GM12878 (cell line): ENCODE results near the gene BLCAP. TPM values are rescaled to one million over a fixed set of nuclear protein-coding genes. Genes with fewer than 3 reads are reported as not detected.

Source experiments
- ATAC-seq: fragments of 200-7000 bp; cut with Tn5 transposase; 3 replicates; pipeline ENCODE4 v1.9.1; 2020; ENCODE audit warnings: mild to moderate bottlenecking, moderate library complexity
- BruUV-seq: library from RNA; stranded (reverse); fragments of 400-500 nt; replicated peaks from 2 replicates; lab custom pipeline; 2021; lab: Mats Ljungman, UMichigan
- CTCF ChIA-PET: fragments of 300-600 bp; sonication (Branson Sonifier 250); formaldehyde crosslinking; extraction: SDS; loops from one replicate; lab custom pipeline; 2021; ENCODE audit warnings: inconsistent platforms; lab: Yijun Ruan, JAX
- POLR2A ChIA-PET: fragments of 350-600 bp; formaldehyde crosslinking; extraction: SDS; loops from one replicate; lab custom pipeline; 2021; ENCODE audit warnings: inconsistent platforms; lab: Charles Lee
- RAD21 ChIA-PET: fragments of 300-600 bp; sonication (Branson Sonifier 250); formaldehyde crosslinking; loops from one replicate; lab custom pipeline; 2023; ENCODE audit warnings: antibody characterized with exemption; ENCODE audit not compliant: unreplicated experiment; lab: Charles Lee
- SMC1A ChIA-PET: fragments of 300-600 bp; sonication (Branson Sonifier 250); formaldehyde crosslinking; loops from one replicate; lab custom pipeline; 2023; ENCODE audit not compliant: unreplicated experiment, uncharacterized antibody; lab: Charles Lee
- DNase-seq: peaks from one replicate; pipeline ENCODE4 v3.0.0-alpha.2; 2011; ENCODE audit warnings: low read depth, low spot score
- FAIRE-seq: peaks from 3 replicates; lab custom pipeline; 2011; peaks lifted over from hg19 to GRCh38; lab: Jason Lieb, UNC
- H2AFZ ChIP-seq: 2 replicates; pipeline ENCODE4 v1.6.0; 2011; ENCODE audit warnings: low read depth, low read length, control low read depth; ENCODE audit not compliant: control insufficient read depth
- H3K27ac ChIP-seq: 2 replicates; pipeline ENCODE4 v1.5.1; 2011; ENCODE audit warnings: control low read depth; ENCODE audit not compliant: control insufficient read depth, insufficient read depth
- H3K27me3 ChIP-seq, 2 experiments: replicated peaks in 1 of 2; 2 replicates each; pipeline versions ENCODE4 v1.6.0 to v1.6.1; 2011; ENCODE audit warnings: low read length in 1 of 2; ENCODE audit not compliant: control insufficient read depth in 2 of 2, insufficient read depth in 2 of 2
- H3K36me3 ChIP-seq, 2 experiments: 2 replicates each; pipeline ENCODE4 v1.5.1; 2011; ENCODE audit warnings: low read length in 1 of 2; ENCODE audit not compliant: control insufficient read depth in 2 of 2, insufficient read depth in 2 of 2
- H3K4me1 ChIP-seq: 2 replicates; pipeline ENCODE4 v1.6.1; 2011; ENCODE audit warnings: mild to moderate bottlenecking, low read length, moderate library complexity, mixed read lengths; ENCODE audit not compliant: control insufficient read depth, insufficient read depth
- H3K4me2 ChIP-seq: 2 replicates; pipeline ENCODE4 v1.6.0; 2011; ENCODE audit warnings: control low read depth; ENCODE audit not compliant: control insufficient read depth, insufficient read depth
- H3K4me3 ChIP-seq: fragments of 200-600 bp; sonication (generic); 2 replicates; pipeline ENCODE4 v1.5.1; 2016
- H3K79me2 ChIP-seq: 2 replicates; pipeline ENCODE4 v1.6.0; 2011; ENCODE audit warnings: low read length; ENCODE audit not compliant: control insufficient read depth, insufficient read depth
- H3K9ac ChIP-seq: 2 replicates; pipeline ENCODE4 v1.8.0; 2011; ENCODE audit warnings: low read length, control low read depth, mixed read lengths; ENCODE audit not compliant: control insufficient read depth, insufficient read depth
- H3K9me3 ChIP-seq: replicated peaks from 3 replicates; pipeline ENCODE4 v1.5.1; 2011; ENCODE audit warnings: mild to moderate bottlenecking, low read length; ENCODE audit not compliant: control insufficient read depth, insufficient read depth
- H4K20me1 ChIP-seq: 2 replicates; pipeline ENCODE4 v1.6.0; 2011; ENCODE audit not compliant: control insufficient read depth, insufficient read depth
- BHLHE40 ChIP-seq, 2 experiments: fragments of 450-650 bp in 1 of 2; IDR thresholded peaks; 2 replicates each; pipeline ENCODE4 v1.6.1; 2011 to 2017; ENCODE audit warnings: low read depth in 2 of 2, borderline replicate concordance in 1 of 2, improper control_type of control experiment in 1 of 2, low read length in 1 of 2, mild to moderate bottlenecking in 1 of 2
- BRCA1 ChIP-seq: IDR thresholded peaks from 2 replicates; pipeline ENCODE4 v1.6.1; 2011; ENCODE audit warnings: low read depth, low read length, improper control_type of control experiment
- IRF4 ChIP-seq: IDR thresholded peaks from 2 replicates; pipeline ENCODE4 v1.6.1; 2011; ENCODE audit warnings: low read depth, low read length
- KLF5 ChIP-seq: fragments of 450-650 bp; IDR thresholded peaks from 2 replicates; pipeline ENCODE4 v1.6.1; 2014; ENCODE audit warnings: mild to moderate bottlenecking; ENCODE audit not compliant: partially characterized antibody
- POLR2AphosphoS2 ChIP-seq: IDR thresholded peaks from 2 replicates; pipeline ENCODE4 v1.6.1; 2011; ENCODE audit warnings: low read depth, mild to moderate bottlenecking, low read length, improper control_type of control experiment, moderate library complexity
- RUNX3 ChIP-seq: IDR thresholded peaks from 2 replicates; pipeline ENCODE4 v1.6.1; 2012; ENCODE audit warnings: low read length, inconsistent platforms
- TCF7 ChIP-seq: IDR thresholded peaks from 2 replicates; pipeline ENCODE4 v1.6.1; 2014; ENCODE audit warnings: antibody characterized with exemption, borderline replicate concordance
- WGBS: methylation state at CpG from one replicate; pipeline ENCODE4 v1.1.6; 2016; ENCODE audit warnings: low lambda C conversion rate; ENCODE audit not compliant: insufficient replicate concordance, insufficient coverage; ENCODE audit errors: missing lambda C conversion rate; 5-methylcytosine and 5-hydroxymethylcytosine counted together
- in situ Hi-C: fragments of 300-500 bp; cut with MboI; formaldehyde crosslinking; loops from 9 replicates; pipeline ENCODE4 v1.14.3; 2018; ENCODE audit warnings: mixed read lengths
- intact Hi-C: fragments of 100-400 bp; cut with micrococcal nuclease; formaldehyde crosslinking; loops from one replicate; pipeline ENCODE4 v1.14.2; 2022; ENCODE audit not compliant: unreplicated experiment
- polyA plus RNA-seq, 11 experiments: library from polyadenylated mRNA; depleted of rRNA in 4 of 11; unstranded in 6 of 11; stranded (reverse) in 5 of 11; fragments of >200 nt; fragmentation: Nextera tagmentation in 4 of 11; fragmentation: Illumina TruSeq in 1 of 11; extraction: Ambion mirVana in 4 of 11; extraction: Trizol in 1 of 11; gene quantifications; 1 replicate in 1 of 11; 2 replicates in 10 of 11; pipeline versions ENCODE4 v1.2.1 to v1.2.3, GENCODE V29; 2011 to 2016; ENCODE audit warnings: inconsistent platforms in 2 of 11, missing spikeins in 2 of 11, low read depth in 1 of 11
- total RNA-seq, 4 experiments: library from RNA; depleted of rRNA in 3 of 4; stranded (reverse); fragments of >200 nt in 3 of 4; fragmentation: Illumina TruSeq in 1 of 4; extraction: Trizol in 1 of 4; gene quantifications; 2 replicates each; pipeline versions ENCODE4 v1.2.1 to v1.2.3, GENCODE V29; 2013 to 2021
- TF ChIP-seq, protein P1 (sequence below): fragments of 450-650 bp; formaldehyde crosslinking; IDR thresholded peaks from 2 replicates; pipeline ENCODE4 v1.4.0; 2020; ENCODE audit warnings: mild to moderate bottlenecking, moderate library complexity

The BLCAP gene
- total and polyA plus RNA-seq, 10 of the 15 experiments (the other 5 are each of a cell fraction or from before 2014, with no cell fraction given): 24.6 to 62.3 (median 47.3) TPM

DNA sequence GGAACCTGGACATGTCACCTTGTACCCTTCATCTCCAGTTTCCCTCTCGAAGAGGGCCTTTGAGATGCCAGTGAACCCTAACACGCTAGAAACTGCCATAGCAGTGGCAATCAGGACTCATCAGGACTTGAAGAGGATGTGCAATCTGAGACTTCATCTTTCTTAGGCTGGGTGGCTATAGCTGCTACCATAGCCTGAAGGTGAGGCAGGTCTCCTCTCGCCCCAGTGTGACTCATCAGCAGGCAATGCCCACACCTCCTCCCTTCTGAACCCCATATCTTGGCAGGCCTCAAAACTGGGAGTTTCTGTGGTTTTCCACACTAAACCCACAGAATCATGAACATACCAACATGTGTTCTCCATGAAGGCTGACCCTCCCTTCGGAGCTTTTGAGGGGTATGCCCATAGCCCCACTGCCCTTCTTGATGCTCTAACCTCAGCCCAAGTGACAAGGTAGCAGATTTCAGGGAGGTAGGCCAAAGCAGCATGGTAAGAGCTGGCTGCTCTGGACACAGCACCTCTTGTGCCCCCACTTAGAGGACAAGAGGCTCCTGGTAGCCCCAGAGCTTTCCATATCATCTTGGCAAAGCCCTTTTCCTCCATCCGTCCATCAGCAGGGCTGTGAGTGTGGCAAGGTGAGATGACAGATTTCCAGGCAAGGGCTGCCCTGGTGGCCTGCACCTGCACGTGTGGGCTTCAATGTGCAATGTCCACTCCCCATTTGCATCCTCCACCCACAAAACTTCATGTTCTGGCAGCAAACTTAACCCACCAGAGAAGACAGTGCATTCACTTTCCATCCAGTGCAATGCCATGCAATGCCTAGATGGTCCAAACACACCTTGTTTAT, 2.6 kb downstream of the BLCAP start:
- ChIA-PET CTCF (interaction anchor here (0.9 to 13.5 kb wide), 3 partner anchors 16 to 330 kb away, joined by 3 to 282 read pairs (median 200); no protein-coding TSS in a partner anchor), SMC1A (interaction anchor here (1.1 to 4.2 kb wide), 2 partner anchors 23 to 256 kb away, joined by 3 to 36 read pairs; no protein-coding TSS in a partner anchor), RAD21 (interaction anchor here (1.4 kb wide), 1 partner anchor 10 kb away, joined by 4 read pairs; no protein-coding TSS in a partner anchor), POLR2A (no interaction called here)
- no peak overlapping the region for H3K9ac ChIP-seq
- peak overlapping the region; percentile 85 for H3K4me2 ChIP-seq
- peaks cover 43% of the 10 kb centered on the region for H3K79me2 ChIP-seq
- no peak overlapping the region for H3K27ac ChIP-seq
- ATAC-seq: peak; percentile 14; the same call in 2 of the 3 replicates
- no peak for TF ChIP-seq TCF7
- no peak for TF ChIP-seq POLR2AphosphoS2
- TF ChIP-seq BRCA1: no peak
- peak; percentile 45 for TF ChIP-seq RUNX3
- TF ChIP-seq, protein P1, sequence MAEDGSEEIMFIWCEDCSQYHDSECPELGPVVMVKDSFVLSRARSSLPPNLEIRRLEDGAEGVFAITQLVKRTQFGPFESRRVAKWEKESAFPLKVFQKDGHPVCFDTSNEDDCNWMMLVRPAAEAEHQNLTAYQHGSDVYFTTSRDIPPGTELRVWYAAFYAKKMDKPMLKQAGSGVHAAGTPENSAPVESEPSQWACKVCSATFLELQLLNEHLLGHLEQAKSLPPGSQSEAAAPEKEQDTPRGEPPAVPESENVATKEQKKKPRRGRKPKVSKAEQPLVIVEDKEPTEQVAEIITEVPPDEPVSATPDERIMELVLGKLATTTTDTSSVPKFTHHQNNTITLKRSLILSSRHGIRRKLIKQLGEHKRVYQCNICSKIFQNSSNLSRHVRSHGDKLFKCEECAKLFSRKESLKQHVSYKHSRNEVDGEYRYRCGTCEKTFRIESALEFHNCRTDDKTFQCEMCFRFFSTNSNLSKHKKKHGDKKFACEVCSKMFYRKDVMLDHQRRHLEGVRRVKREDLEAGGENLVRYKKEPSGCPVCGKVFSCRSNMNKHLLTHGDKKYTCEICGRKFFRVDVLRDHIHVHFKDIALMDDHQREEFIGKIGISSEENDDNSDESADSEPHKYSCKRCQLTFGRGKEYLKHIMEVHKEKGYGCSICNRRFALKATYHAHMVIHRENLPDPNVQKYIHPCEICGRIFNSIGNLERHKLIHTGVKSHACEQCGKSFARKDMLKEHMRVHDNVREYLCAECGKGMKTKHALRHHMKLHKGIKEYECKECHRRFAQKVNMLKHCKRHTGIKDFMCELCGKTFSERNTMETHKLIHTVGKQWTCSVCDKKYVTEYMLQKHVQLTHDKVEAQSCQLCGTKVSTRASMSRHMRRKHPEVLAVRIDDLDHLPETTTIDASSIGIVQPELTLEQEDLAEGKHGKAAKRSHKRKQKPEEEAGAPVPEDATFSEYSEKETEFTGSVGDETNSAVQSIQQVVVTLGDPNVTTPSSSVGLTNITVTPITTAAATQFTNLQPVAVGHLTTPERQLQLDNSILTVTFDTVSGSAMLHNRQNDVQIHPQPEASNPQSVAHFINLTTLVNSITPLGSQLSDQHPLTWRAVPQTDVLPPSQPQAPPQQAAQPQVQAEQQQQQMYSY: no peak
- TF ChIP-seq IRF4: no peak
- TF ChIP-seq BHLHE40 (IDR thresholded peaks at IDR 0.05; ENCODE audit: borderline replicate concordance in 1 of 2, low read depth in 2 of 2, low read length in 1 of 2): peak; percentile 21 to 37; a peak in 3 of 4 replicates
- TF ChIP-seq KLF5: no peak
- peak; percentile 47 for FAIRE-seq
- H3K27me3 ChIP-seq: no peaks in the 10 kb centered on the region
- in situ Hi-C loops: loop anchor here (5.0 kb wide), 1 partner anchor 133 kb away; no protein-coding TSS in a partner anchor
- no TSS peak for BruUV-seq
- H3K36me3 ChIP-seq: no peaks in the 10 kb centered on the region; a peak in 1 of 4 replicates
- no peak for DNase-seq
- 41% methylated on average over 6 of the region's 6 CpGs for WGBS
- intact Hi-C loops: no loop called here
- no peaks in the 10 kb centered on the region for H3K9me3 ChIP-seq
- peaks cover 16% of the 10 kb centered on the region for H3K4me1 ChIP-seq
- no peak overlapping the region for H2AFZ ChIP-seq
- H3K4me3 ChIP-seq: 0 out of 2 replicates have a peak overlapping the region, but pooled peaks have one; percentile 33
- H4K20me1 ChIP-seq: peaks cover 7% of the 10 kb centered on the region; the same call in 1 of the 2 replicates
